Measurements from ENCODE around the gene THAP8.

GRCh38 chr19:36086326-36086725, 32.2 kb upstream of the THAP8 start:
- no peak for TF ChIP-seq HDGF (IDR thresholded peaks at IDR 0.05)
- TF ChIP-seq E4F1 (IDR thresholded peaks at IDR 0.05; ENCODE audit: borderline replicate concordance, partially characterized antibody): no peak
- no peak for TF ChIP-seq ATF2 (IDR thresholded peaks at IDR 0.05; ENCODE audit: low read length)
- TF ChIP-seq CTCF (IDR thresholded peaks at IDR 0.05 in 2 of 3, conservative IDR thresholded peaks at IDR 0.05 in 1 of 3; ENCODE audit: control insufficient read depth in 2 of 3, extremely low read depth in 1 of 3, insufficient read depth in 1 of 3, low read depth in 3 of 3, low read length in 3 of 3): no peak
- no peak for TF ChIP-seq CHD1 (IDR thresholded peaks at IDR 0.05; ENCODE audit: low read depth, low read length)
- TF ChIP-seq YY1 (IDR thresholded peaks at IDR 0.05; ENCODE audit: low read depth, low read length): no peak
- TF ChIP-seq SMC3 (IDR thresholded peaks at IDR 0.05; ENCODE audit: borderline replicate concordance, low read length): no peak
- no peak for TF ChIP-seq FOS (IDR thresholded peaks at IDR 0.05; ENCODE audit: borderline replicate concordance, extremely low read depth, insufficient read length)
- TF ChIP-seq RFX5 (IDR thresholded peaks at IDR 0.05; ENCODE audit: low read depth, low read length): no peak
- no peak for TF ChIP-seq USF1 (IDR thresholded peaks at IDR 0.05; ENCODE audit: borderline replicate concordance, extremely low read length, insufficient read depth, low read depth, low read length)
- TF ChIP-seq CEBPZ (IDR thresholded peaks at IDR 0.05; ENCODE audit: low read depth, low read length): no peak
